ENCODE data around the gene AFDN. TPM values are rescaled to one million over a fixed set of nuclear protein-coding genes. Genes with fewer than 3 reads are reported as not detected.

Gene AFDN
- total RNA-seq, 2 experiments from 2014 or later = 12.5 to 13.9 TPM

- CTCF ChIA-PET = no interaction called here
- intact Hi-C loops (cut with micrococcal nuclease) = no loop called here
- Mint-ChIP-seq H3K4me1 (ENCODE audit: low read depth) (no peaks in the 10 kb centered on the region), H3K4me3 (no peak overlapping the region), H3K9me3 (no peaks in the 10 kb centered on the region), H3K27ac (no peak overlapping the region), H3K36me3 (ENCODE audit: low read depth) (no peaks in the 10 kb centered on the region), H3K27me3 (ENCODE audit: low read depth) (peaks cover 12% of the 10 kb centered on the region)
- no peak for DNase-seq
These were observed 106.6 kb downstream of the AFDN start for GRCh38 chr6:167933290-167933689.

DNA sequence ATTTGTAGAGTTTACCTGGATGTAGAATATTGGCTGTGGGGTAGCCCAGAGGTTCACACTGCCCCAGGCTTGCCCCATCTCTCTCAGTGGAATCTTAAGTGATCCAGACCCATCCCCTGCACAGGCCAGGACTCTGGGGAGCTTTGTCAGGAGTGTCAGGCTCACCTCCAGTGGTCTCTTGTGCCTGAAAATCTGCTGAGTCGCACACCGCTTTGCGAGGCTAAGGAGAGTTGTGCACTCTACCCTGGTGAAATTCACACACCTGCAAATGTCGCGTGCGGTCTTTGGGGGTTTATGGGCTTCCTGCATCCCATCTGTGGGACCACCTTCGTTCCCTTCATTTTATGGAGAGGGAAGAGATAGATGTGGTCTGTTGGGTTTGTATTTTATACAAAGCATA is 107.1 kb downstream of the AFDN start:
- Mint-ChIP-seq H3K27ac (no peak overlapping the region), H3K36me3 (ENCODE audit: low read depth) (no peaks in the 10 kb centered on the region), H3K4me1 (ENCODE audit: low read depth) (no peaks in the 10 kb centered on the region), H3K4me3 (no peak overlapping the region), H3K27me3 (ENCODE audit: low read depth) (peaks cover 15% of the 10 kb centered on the region), H3K9me3 (no peaks in the 10 kb centered on the region)
- CTCF ChIA-PET = no interaction called here
- intact Hi-C loops (cut with micrococcal nuclease) = no loop called here
- DNase-seq = no peak

DNA sequence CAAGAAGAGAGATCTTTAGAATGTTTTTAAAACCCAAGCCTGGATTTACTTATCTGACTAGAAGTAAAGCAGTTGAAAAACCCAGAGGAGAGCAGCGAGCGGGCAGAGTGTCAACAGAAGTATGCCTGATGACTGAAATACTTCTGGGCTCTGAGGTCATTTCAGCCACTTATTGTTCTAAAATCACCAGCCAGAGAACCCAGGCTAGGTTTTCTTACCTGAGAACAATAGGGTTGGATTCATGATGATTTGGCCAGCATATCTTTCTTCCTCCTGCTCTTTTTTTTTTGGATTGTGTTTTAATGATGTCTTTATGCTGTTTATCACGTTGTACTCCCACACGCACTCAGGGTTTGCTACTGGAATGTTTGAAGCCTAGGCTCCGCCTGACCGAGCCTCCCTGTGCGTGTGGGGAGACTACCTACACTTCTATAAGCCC is 107.7 kb downstream of the AFDN start:
- Mint-ChIP-seq H3K9me3 (no peaks in the 10 kb centered on the region), H3K4me3 (no peak overlapping the region), H3K27ac (no peak overlapping the region), H3K36me3 (ENCODE audit: low read depth) (no peaks in the 10 kb centered on the region), H3K27me3 (ENCODE audit: low read depth) (peaks cover 20% of the 10 kb centered on the region), H3K4me1 (ENCODE audit: low read depth) (no peaks in the 10 kb centered on the region)
- no peak for DNase-seq
- intact Hi-C loops (cut with micrococcal nuclease) = no loop called here
- CTCF ChIA-PET = no interaction called here

GRCh38 chr6:167936051-167936450 is 109.3 kb downstream of the AFDN start:
- Mint-ChIP-seq H3K9me3 (no peaks in the 10 kb centered on the region), H3K4me1 (ENCODE audit: low read depth) (no peaks in the 10 kb centered on the region), H3K36me3 (ENCODE audit: low read depth) (no peaks in the 10 kb centered on the region), H3K27me3 (ENCODE audit: low read depth) (peaks cover 25% of the 10 kb centered on the region), H3K4me3 (no peak overlapping the region), H3K27ac (no peak overlapping the region)
- DNase-seq = no peak
- intact Hi-C loops (cut with micrococcal nuclease) = no loop called here
- CTCF ChIA-PET = no interaction called here

DNA sequence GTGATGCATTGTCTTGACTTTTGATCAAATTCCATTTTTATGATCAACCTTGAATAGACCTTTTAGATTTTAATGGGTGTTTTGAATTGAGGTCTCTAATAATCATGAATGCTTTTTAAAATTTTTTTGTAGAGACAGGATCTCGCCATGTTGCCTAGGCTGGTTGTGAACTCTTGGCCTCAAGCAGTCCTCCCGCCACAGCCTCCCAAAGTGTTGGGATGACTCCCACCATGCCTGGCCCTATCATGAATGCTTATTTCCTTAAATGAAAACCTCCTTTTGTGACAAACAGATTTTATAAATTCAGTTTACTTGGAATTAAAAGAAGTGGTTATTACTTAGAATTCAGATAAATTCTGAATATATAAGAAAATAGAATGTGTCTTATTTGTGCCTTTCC is 110.6 kb downstream of the AFDN start:
- Mint-ChIP-seq H3K36me3 (ENCODE audit: low read depth) (no peaks in the 10 kb centered on the region), H3K9me3 (no peaks in the 10 kb centered on the region), H3K4me3 (no peak overlapping the region), H3K27me3 (ENCODE audit: low read depth) (peaks cover 25% of the 10 kb centered on the region), H3K27ac (no peak overlapping the region), H3K4me1 (ENCODE audit: low read depth) (no peaks in the 10 kb centered on the region)
- no peak for DNase-seq
- intact Hi-C loops (cut with micrococcal nuclease) = no loop called here
- CTCF ChIA-PET = no interaction called here

- CTCF ChIA-PET = no interaction called here
- H3K9me3 Mint-ChIP-seq = no peaks in the 10 kb centered on the region
- H3K27me3 Mint-ChIP-seq (ENCODE audit: low read depth) = peaks cover 25% of the 10 kb centered on the region
- H3K4me3 Mint-ChIP-seq = no peak overlapping the region
- H3K4me1 Mint-ChIP-seq (ENCODE audit: low read depth) = no peaks in the 10 kb centered on the region
- no peak for DNase-seq
- no peak overlapping the region for H3K27ac Mint-ChIP-seq
- H3K36me3 Mint-ChIP-seq (ENCODE audit: low read depth) = no peaks in the 10 kb centered on the region
- intact Hi-C loops (cut with micrococcal nuclease) = no loop called here
These were observed 111.5 kb downstream of the AFDN start for GRCh38 chr6:167937948-167938911.

- no peak for DNase-seq
- CTCF ChIA-PET = no interaction called here
- Mint-ChIP-seq H3K4me3 (no peak overlapping the region), H3K27me3 (ENCODE audit: low read depth) (peaks cover 19% of the 10 kb centered on the region), H3K36me3 (ENCODE audit: low read depth) (no peaks in the 10 kb centered on the region), H3K9me3 (no peaks in the 10 kb centered on the region), H3K27ac (no peak overlapping the region), H3K4me1 (ENCODE audit: low read depth) (no peaks in the 10 kb centered on the region)
- intact Hi-C loops (cut with micrococcal nuclease) = no loop called here
These were observed 115.1 kb downstream of the AFDN start for GRCh38 chr6:167941822-167942221.

GRCh38 chr6:167944130-167944529 is 117.4 kb downstream of the AFDN start:
- H3K36me3 Mint-ChIP-seq (ENCODE audit: low read depth) = no peaks in the 10 kb centered on the region
- DNase-seq = no peak
- H3K4me3 Mint-ChIP-seq = no peak overlapping the region
- peaks cover 9% of the 10 kb centered on the region for H3K27me3 Mint-ChIP-seq (ENCODE audit: low read depth)
- CTCF ChIA-PET = no interaction called here
- H3K9me3 Mint-ChIP-seq = no peaks in the 10 kb centered on the region
- no peak overlapping the region for H3K27ac Mint-ChIP-seq
- no peaks in the 10 kb centered on the region for H3K4me1 Mint-ChIP-seq (ENCODE audit: low read depth)
- intact Hi-C loops (cut with micrococcal nuclease) = no loop called here

DNA sequence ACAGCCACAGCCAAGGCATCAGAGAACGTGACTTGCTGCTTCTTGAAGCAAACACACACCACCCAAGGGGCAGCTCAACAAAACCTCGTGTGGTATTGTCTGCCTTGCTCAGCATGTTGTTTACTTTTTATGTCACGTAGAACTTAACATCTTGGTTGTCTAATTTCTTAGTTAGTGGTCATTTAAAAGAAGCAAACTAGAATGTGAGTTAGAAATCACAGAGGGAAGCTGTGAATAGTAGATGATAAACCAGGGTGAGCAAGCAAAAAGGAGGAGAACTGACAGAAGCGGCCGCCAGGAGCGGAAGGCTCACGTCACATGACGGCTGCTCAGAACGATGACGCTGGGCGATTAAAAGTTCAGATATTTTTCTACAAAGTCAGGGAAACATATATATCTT is 119.3 kb downstream of the AFDN start:
- H3K27ac Mint-ChIP-seq = no peak overlapping the region
- H3K27me3 Mint-ChIP-seq (ENCODE audit: low read depth) = no peaks in the 10 kb centered on the region
- H3K4me3 Mint-ChIP-seq = no peak overlapping the region
- no peak for DNase-seq
- H3K4me1 Mint-ChIP-seq (ENCODE audit: low read depth) = no peaks in the 10 kb centered on the region
- H3K36me3 Mint-ChIP-seq (ENCODE audit: low read depth) = peaks cover 2% of the 10 kb centered on the region
- no peaks in the 10 kb centered on the region for H3K9me3 Mint-ChIP-seq
- intact Hi-C loops (cut with micrococcal nuclease) = no loop called here
- CTCF ChIA-PET = interaction anchor here (0.6 kb wide), 1 partner anchor 122 kb away, joined by 3 read pairs; no protein-coding TSS in a partner anchor

DNA sequence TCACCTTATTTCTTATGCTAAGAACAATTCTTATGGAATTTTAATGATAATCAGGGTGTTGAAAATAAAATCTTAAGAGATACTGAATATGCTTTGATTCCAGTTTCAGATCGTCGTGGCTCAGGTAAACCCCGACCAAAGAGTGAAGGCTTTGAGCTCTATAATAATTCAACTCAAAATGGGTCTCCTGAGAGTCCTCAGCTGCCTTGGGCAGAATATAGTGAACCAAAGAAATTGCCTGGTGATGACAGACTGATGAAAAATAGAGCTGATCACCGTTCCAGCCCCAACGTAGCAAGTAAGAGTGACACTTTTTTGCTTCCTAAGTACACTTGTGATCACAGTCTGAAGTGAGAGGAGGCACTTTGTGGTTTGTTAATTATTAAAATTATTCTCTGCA is 119.9 kb downstream of the AFDN start:
- intact Hi-C loops (cut with micrococcal nuclease) = no loop called here
- peaks cover 2% of the 10 kb centered on the region for H3K36me3 Mint-ChIP-seq (ENCODE audit: low read depth)
- no peak for DNase-seq
- no peaks in the 10 kb centered on the region for H3K4me1 Mint-ChIP-seq (ENCODE audit: low read depth)
- H3K4me3 Mint-ChIP-seq = no peak overlapping the region
- no peaks in the 10 kb centered on the region for H3K9me3 Mint-ChIP-seq
- CTCF ChIA-PET = no interaction called here
- H3K27ac Mint-ChIP-seq = no peak overlapping the region
- H3K27me3 Mint-ChIP-seq (ENCODE audit: low read depth) = no peaks in the 10 kb centered on the region

- Mint-ChIP-seq H3K36me3 (ENCODE audit: low read depth) (peaks cover 2% of the 10 kb centered on the region), H3K27ac (no peak overlapping the region), H3K27me3 (ENCODE audit: low read depth) (no peaks in the 10 kb centered on the region), H3K4me3 (no peak overlapping the region), H3K9me3 (no peaks in the 10 kb centered on the region), H3K4me1 (ENCODE audit: low read depth) (no peaks in the 10 kb centered on the region)
- no peak for DNase-seq
- intact Hi-C loops (cut with micrococcal nuclease) = no loop called here
- CTCF ChIA-PET = no interaction called here
These were observed 121.0 kb downstream of the AFDN start for GRCh38 chr6:167947716-167948115.

GRCh38 chr6:167948716-167949115 is 122.0 kb downstream of the AFDN start:
- intact Hi-C loops (cut with micrococcal nuclease) = no loop called here
- Mint-ChIP-seq H3K27ac (no peak overlapping the region), H3K4me3 (no peak overlapping the region), H3K9me3 (no peaks in the 10 kb centered on the region), H3K36me3 (ENCODE audit: low read depth) (peaks cover 2% of the 10 kb centered on the region), H3K27me3 (ENCODE audit: low read depth) (no peaks in the 10 kb centered on the region), H3K4me1 (ENCODE audit: low read depth) (no peaks in the 10 kb centered on the region)
- CTCF ChIA-PET = interaction anchor here (0.6 kb wide), 1 partner anchor 807 kb away, joined by 3 read pairs; no protein-coding TSS in a partner anchor
- DNase-seq = no peak

- H3K36me3 Mint-ChIP-seq (ENCODE audit: low read depth) = peaks cover 2% of the 10 kb centered on the region
- intact Hi-C loops (cut with micrococcal nuclease) = no loop called here
- H3K4me3 Mint-ChIP-seq = no peak overlapping the region
- CTCF ChIA-PET = no interaction called here
- H3K27ac Mint-ChIP-seq = no peak overlapping the region
- no peaks in the 10 kb centered on the region for H3K9me3 Mint-ChIP-seq
- no peaks in the 10 kb centered on the region for H3K4me1 Mint-ChIP-seq (ENCODE audit: low read depth)
- no peak for DNase-seq
- H3K27me3 Mint-ChIP-seq (ENCODE audit: low read depth) = no peaks in the 10 kb centered on the region
These were observed 122.5 kb downstream of the AFDN start for GRCh38 chr6:167949121-167949684.

All from activated naive CD4-positive, alpha-beta T cell treated with anti-CD3 and anti-CD28 coated beads for 36 hours (primary cell).